OCI-M2 (cell line): ENCODE measurements around the gene DBT.
"Not testable (repeated sequence)": the region's sequence is repeated elsewhere in the genome, so short reads cannot be mapped to it uniquely, and the experiment has no call there.

Source experiments
- DNase-seq: peaks from one replicate; lab custom pipeline; 2025; ENCODE audit not compliant: unreplicated experiment; lab: John Stamatoyannopoulos, UW

The DBT gene

DNA sequence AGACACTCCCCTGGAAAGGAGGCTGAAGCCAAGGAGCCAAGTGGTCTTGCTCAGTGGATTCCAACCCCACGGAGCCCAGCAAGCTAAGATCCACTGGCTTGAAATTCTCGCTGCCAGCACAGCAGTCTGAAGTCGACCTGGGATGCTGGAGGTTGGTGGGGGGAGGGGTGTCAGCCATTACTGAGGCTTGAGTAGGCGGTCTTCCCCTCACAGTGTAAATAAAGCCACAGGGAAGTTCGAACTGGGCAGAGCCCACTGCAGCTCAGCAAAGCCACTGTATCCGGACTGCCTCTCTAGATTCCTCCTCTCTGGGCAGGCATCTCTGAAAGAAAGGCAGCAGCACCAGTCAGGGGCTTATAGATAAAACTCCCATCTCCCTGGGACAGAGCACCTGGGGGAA is 49.6 kb downstream of the DBT start:
- not testable (repeated sequence) for DNase-seq

DNA sequence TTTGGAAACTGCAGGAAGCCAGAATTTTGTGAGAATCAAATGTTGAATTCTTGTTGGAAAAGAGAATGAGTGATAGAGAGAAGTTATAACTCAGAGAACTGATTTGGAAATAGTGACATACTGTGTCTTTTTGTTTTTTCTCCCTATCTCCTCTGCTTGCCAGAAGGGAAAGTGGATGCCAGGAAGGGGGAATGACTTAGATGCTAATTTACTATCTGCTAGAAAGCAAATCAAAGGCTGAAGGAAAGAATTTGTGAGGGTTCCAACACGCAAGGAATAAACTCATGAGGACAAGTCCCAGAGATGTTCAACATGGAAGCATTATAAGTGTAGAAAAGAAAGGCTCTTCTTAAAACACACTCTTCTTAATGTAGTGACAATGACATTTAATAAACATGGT is 51.0 kb downstream of the DBT start:
- DNase-seq = no peak

DNA sequence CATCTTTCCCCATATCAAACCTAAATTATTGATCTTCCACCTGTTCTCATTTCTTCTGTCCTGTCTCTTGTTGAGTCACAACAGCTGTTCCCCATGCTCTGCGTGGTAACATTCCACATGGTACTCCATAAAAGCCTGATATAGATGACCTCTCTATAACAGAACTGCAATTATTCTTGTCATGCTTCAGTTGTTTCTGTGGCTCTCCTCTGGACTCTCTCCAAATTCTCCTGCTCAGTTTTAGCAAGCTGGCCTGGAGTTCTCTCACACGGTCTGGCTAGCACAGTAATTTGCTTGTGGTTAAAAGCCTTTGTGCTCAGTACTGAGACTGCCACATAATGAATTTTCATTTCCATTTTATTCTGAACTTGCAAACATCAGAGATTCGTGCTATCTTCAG is 61.0 kb downstream of the DBT start:
- no peak for DNase-seq

DNA sequence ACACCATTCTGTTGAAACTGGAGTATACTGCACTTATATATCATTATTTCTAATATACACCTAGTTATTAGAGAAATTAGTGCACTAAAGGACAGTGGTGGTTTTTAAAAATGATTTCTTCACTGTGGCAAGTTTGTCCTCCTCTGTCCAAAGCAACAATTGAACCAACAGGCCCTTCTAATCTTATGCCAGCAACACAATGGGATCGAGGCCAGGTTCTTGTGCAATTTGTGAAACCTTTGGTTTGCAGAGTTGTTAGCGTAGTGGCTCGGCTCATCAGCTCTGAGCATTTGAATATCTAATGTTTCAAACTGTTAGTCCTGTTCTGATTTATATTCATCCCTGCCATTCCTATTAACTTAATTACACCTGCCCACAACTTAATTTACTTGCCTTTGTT is 61.7 kb downstream of the DBT start:
- no peak for DNase-seq

DNA sequence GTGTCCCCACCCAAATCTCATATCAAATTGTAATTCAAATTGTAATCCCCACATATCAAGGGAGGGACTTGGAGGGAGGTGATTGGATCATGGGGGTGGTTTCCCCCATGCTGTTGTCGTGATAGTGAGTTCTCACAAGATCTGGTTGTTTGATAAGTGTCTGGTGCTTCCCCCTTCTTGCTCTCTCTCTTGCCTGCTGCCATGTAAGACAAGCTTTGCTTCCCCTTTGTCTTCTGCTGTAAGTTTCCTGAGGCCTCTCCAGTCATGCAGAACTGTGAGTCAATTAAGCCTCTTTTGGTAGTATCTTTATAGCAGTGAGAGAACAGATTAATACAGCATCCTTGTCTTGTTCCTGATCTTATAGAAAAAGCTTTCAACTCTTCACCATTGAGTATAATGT is 65.1 kb downstream of the DBT start:
- DNase-seq = no peak

DNA sequence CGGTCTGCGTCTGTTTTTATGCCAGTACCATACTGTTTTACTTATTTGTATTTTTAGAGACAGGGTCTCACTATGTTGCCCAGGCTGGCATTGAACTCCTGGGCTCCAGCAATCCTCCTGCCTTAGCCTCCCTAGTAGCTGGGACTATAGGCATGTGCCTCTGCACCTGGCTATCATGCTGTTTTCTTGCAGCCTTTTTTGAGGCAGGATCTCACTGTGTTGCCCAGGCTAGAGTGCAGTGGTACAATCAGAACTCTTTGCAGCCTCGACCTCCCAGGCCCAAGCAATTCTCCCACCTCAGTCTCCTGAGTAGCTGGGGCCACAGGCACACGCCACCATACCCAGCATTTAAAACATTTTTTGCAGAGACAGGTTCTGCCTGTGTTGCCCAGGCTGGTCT is 66.3 kb downstream of the DBT start:
- no peak for DNase-seq

DNA sequence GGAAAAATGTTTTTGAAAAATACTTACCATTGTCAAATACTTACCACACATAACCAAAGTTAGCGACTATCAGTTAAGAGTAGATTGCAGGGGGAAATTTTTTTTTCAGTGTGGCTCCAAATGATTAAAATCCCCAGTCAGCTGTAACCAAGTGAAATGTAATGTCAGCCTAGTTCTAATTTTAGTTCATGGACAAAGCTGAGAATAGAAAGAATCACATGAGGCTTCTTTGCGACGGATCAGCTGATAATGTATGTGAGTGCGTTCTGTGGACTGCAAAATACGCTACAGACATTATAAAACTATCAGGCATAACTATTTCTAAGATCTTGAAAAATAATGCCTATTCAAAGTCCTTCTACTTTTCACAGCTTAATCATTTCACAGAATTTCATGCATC is 71.5 kb downstream of the DBT start, which contains the start of gene LRRC39:
Gene LRRC39 (minus strand): TSS at position 166 of the 400 bp plus-strand sequence. CDS start 9,740 bp downstream, outside the sequence.
- no peak for DNase-seq

DNA sequence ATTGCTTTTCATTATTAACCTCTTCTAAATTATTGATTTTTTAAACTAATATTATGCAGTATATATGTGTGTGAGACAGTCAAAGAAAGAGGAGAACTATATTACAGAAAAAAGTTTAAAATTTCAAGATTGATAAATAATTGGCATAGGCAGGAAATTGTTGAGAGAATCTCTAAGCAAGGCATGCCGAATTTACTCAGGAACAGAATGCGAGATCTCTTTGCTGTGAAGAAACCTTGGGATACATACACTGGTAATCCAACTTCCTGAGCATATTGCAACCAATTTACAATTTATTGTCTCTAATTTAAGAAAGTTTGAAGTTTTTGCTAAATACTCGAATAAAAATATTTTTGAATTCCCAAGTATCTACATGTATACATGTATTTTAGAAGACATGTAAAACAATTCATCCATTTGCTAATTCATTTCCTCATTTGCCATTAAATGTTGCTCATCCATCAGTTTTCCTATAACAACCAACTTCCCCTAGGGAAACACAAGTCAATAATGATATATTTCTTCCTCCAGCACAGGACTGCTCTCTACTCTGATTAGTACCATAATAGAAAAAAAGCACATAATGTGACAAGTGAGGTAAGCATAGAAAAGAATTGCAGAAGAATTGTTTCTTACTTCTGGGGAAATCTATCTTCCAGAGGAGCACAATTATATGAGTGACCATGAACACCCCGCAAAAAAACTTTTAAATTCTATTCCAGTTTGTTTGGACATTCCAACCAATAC is 72.2 kb downstream of the DBT start:
- DNase-seq = no peak

DNA sequence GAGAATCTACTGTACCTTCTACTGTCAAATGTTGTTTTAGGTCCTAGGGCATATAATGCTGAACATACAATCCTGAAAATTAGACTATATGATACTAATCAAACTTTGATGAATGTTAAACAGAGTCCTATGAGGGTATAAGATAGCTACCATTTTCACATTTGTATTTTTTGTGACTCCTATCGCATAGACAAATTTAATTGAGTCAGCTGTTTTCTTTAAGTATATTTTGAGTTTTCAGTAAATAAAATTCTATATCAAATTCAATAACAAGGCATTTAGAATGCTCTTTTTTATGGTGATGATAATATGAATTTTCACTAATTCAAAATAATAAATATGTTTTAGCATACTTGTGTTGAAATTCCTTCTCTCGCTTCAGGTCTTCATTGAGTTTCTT is 81.6 kb downstream of the DBT start:
- DNase-seq = no peak

DNA sequence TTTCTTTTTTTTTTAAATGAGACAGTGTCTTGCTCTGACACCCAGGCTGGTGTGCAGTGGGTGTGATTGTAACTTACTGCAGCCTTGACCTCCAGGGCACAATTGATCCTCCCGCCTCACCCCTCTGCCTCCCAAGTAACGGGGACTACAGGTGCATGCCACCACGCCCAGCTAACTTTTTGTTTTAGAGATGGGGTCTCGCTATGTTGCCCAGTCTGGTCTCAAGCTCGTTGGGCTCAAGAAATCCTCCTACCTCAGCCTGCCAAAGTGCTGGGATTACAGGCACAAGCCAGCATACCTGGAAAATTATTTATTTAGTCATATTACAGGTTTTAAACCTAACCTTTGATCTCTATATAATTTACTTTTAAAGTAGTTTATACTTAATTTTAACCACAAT is 84.9 kb downstream of the DBT start:
- DNase-seq = no peak

DNA sequence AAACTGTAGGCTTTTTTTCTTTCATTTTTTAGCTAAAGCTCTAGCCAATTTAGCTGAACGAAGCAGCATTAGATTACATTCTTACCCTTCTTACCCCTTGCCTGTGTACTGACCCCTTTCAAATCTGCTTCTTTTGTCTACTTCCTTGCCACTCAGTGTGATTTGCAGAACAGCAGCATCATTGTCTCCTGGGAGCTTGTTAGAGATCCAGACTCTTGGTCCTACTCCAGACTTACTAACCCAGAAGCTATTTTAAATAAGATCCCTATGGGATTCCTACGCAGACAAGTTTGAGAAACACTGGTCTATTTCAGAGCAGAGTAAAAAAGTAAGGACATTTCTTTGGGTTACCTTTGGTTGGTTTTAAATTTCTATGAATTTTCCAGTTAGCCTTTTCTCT is 85.4 kb downstream of the DBT start:
- DNase-seq = no peak

DNA sequence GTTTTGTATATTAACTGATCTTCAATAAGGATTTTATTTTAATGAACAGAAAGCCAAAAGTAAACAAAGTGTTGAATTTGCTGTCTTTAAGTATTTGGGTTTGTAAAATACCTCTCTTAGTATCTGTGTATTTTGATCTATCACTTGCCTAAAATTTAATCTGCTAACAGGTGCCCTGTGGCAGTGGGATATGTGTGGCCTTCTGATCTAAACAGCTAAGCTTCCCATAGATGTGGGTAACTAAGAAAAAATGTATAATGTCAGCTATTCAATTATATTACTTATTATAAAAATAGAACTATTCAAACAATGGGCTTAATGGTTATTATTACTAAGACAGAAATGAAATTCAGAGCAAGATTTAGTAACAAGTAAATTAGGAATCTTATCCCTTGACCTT is 86.8 kb downstream of the DBT start:
- no peak for DNase-seq

DNA sequence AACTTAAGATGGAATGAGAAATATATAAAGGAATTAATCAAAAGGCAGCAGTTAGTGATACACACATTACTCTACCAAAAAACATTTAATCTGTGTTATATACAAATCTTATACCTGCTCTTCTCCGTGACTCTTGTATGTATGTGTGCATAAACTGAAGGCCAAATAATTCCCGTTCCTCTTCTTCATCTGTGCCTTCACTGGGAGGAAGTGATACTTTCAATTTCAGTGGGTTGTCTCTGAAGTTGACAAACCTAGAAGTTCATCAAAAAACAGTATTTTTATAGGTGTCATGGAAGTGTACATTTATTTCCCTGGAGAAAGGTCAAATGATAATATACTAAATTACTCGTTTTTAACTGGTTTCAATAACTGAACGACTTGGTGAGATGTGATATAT is 97.4 kb downstream of the DBT start:
- no peak for DNase-seq

DNA sequence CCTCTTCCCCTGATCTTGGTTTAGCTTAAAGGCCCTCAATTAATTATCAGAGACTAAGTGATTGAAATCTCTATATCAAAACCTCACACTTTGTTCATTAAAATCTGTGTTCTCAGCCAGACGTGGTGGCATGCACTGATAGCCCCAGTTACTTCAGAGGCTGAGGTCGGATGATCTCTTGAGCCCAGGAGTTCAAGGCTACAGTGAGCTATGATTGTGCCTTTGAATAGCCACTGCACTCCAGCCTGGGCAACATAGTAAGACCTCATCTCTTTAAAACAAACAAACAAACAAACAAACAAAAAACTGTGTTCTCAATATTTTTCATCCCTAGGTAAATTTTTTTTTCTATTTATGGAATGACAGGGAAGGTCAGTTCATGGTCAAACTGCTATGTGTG is 98.0 kb downstream of the DBT start:
- DNase-seq = no peak

DNA sequence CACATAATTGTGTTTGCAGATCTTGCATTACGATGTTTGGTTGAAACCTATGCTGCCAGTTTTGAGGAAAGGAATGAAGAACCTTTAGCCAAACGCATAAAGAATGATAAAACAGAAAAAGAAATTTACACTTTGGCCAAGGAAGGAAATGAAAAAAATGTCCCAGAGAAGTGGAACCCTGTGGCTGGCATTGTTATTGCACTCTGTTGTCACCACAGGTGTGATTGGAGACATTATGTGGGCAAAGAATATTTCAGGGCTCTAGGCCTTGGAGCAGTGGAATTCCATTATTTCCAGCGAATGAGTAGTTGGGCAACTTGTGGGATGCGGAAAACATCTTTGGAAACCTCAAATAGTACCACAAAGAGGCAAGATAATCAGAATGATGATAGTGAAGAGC is 101.8 kb downstream of the DBT start:
- no peak for DNase-seq

DNA sequence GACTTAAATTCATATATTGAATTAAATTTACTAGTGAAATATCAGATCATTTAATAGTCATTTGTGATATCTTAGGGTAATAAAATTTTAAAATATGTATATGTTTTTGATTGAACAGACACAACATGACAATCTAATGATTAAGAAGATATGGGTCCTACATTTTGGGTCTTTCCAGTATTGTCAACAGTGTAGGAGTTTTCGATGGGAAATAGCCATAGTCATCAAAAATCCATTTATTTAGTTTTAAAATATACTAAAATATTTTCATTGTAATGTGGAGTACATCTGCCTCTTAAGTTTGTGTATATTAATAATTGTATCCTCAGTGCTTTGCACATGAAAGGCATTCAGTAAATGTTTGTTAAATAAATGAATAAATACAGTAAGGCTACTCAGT is 102.7 kb downstream of the DBT start:
- DNase-seq = no peak

DNA sequence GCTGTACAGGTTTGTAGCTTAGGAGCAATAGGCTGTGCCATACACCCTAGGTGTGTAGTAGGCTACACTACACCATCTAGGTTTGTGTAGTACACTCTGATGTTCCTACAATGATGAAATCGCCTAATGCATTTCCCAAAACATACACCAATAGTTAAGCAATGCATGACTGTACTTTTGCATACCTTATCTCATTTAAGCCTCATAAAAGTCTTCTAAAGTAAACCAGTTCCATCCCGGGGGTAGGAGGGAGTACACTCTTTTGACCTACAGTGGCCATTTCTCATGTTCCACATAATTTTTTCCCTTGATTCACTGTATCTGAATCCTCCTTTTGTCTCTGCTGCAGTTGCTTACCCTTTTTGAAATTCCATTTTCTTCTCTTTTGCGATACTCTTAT is 104.5 kb downstream of the DBT start:
- DNase-seq = no peak

DNA sequence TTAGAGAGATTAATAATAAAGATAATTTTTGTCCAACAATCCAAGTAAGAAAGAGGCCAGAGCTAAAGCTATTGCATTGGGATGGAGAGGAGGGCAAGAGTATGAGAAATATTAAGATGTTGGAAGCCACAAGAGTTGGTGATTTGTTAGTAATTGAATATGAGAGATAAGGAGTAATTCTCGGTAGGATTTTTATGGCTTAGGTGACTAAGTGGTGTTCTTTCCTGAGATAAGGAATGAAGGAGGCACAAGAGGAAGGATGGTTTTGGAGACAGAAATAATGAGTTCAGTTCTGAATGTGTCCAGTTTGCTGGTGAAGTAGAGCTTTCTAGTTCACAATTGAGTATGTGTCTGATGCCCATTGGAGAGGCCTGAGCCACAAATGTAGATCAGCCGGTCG is 107.3 kb downstream of the DBT start:
- DNase-seq = no peak

DNA sequence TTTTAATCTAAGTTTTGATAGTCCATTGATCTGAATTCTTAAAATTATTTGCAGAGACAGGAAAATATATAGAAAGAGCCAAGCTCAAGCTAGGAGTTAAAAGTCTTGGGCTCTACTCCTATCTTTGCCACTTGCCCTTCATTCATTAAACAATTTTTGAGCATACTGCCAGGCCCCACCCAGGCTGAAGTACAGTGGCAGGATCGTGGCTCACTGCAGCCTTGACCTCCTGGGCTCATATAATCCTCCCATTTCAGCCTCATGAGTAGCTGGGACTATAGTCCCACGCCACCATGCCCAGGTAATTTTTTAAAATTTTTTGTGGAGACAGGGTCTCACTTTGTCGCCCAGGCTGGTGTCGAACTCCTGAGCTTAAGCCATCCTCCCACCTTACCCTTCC is 108.4 kb downstream of the DBT start:
- no peak for DNase-seq

DNA sequence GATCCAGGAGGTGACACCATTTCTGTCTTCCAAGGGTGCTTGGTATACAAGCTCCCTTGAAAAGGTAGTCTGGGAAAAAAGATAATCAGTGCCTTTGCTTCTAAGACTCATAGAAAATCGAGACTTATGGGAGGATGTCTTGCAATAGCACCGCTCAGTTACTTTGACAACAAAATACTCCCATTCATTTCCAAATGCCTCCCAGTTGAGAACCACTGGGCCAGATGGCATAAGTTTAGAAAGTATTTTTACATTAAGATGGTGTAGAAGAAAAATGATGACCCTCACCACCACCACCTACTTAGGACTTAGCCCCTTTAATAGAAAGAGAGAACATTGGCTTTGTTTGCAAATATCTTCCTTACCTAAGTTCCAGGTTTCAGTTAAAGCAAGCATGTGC is 112.0 kb downstream of the DBT start:
- no peak for DNase-seq
